GM23248 (cell line): Measurements from ENCODE around the gene PDE10A.

Source experiments
- EZH2 ChIP-seq: fragments of 200-600 bp; sonication (generic); IDR thresholded peaks from 2 replicates; pipeline ENCODE4 v1.6.1; 2018; ENCODE audit warnings: antibody characterized with exemption, mild to moderate bottlenecking; ENCODE audit not compliant: insufficient read depth, poor library complexity, severe bottlenecking
- EZH2phosphoT487 ChIP-seq: fragments of 200-600 bp; sonication (generic); IDR thresholded peaks from 2 replicates; pipeline ENCODE4 v1.6.1; 2018; ENCODE audit warnings: antibody characterized with exemption, moderate library complexity, mild to moderate bottlenecking, low read depth; ENCODE audit not compliant: insufficient read depth

GRCh38 chr6:165618241-165618640, 44.8 kb downstream of the PDE10A start:
- no peak for TF ChIP-seq EZH2
- TF ChIP-seq EZH2phosphoT487 = no peak
